Erythroblast (primary cell): ENCODE data around the gene GOLGA1.

Experiments used
- GATA1 ChIP-seq: IDR thresholded peaks from 2 replicates; pipeline ENCODE4 v1.6.1; 2011; ENCODE audit warnings: low read depth, mild to moderate bottlenecking, control low read depth, low read length, moderate library complexity
- POLR2A ChIP-seq: IDR thresholded peaks from 2 replicates; pipeline ENCODE4 v1.6.1; 2011; ENCODE audit warnings: mild to moderate bottlenecking, low read length

DNA sequence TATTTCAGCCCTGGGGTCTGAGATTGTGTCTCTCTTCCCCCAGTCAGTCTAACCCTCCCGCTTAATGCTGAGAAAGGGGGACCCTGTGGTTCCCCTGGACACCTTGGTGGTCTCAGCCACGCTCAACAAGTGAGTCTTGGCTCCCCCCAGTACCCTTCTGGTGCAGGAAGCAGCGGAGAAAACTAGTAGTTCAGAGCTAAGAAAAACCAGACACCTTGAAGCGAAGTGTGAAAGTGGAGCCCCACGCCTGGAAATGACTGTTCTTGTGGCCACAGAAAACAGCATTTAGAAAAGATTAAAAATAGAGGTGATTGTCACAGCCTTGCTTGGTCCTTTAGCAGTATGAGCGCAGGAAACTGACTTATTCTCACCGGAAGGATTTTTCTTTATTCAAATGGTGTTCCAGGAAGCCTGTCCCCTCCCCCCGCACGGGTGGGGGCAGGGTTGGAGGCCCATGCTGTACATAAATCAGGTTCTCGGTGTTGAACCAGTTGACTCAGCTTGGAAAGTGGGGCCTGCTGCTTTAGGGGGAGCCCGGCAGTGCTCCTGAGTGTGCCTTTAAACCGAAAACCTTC lies 70.8 kb downstream of the GOLGA1 start:
- TF ChIP-seq POLR2A, result no peak
- no peak for TF ChIP-seq GATA1
